Stimulated activated CD8-positive, alpha-beta memory T cell treated with anti-CD3 and anti-CD28 coated beads, Interleukin-15, amount 100 ng/mL, for 24 hours (primary cell): ENCODE measurements around the gene HAND1.
"Not testable (repeated sequence)": the region's sequence is repeated elsewhere in the genome, so short reads cannot be mapped to it uniquely, and the experiment has no call there.

Source experiments
- DNase-seq: peaks from one replicate; pipeline ENCODE4 v3.0.0-alpha.2; 2020; ENCODE audit warnings: low read depth

The HAND1 gene

GRCh38 chr5:154478224-154478565 is at the start of gene HAND1:
TSS of gene HAND1 (minus strand) at chr5:154478227. CDS start at chr5:154478008, 219 bp downstream.
- no peak for DNase-seq

- no peak for DNase-seq
Measured at GRCh38 chr5:154526231-154527226, 48.5 kb upstream of the HAND1 start.

GRCh38 chr5:154524859-154525258 is 46.8 kb upstream of the HAND1 start:
- no peak for DNase-seq

GRCh38 chr5:154524181-154524580 is 46.2 kb upstream of the HAND1 start:
- DNase-seq, result no peak

- no peak for DNase-seq
Measured at GRCh38 chr5:154523709-154524108, 45.7 kb upstream of the HAND1 start.

- DNase-seq, result no peak
Measured at GRCh38 chr5:154523104-154523503, 45.1 kb upstream of the HAND1 start.

- no peak for DNase-seq
Measured at GRCh38 chr5:154522284-154522683, 44.3 kb upstream of the HAND1 start.

- DNase-seq, result no peak
Measured at GRCh38 chr5:154521756-154522155, 43.7 kb upstream of the HAND1 start.

- no peak for DNase-seq
Measured at GRCh38 chr5:154520861-154521453, 42.9 kb upstream of the HAND1 start.

GRCh38 chr5:154519359-154519758 is 41.3 kb upstream of the HAND1 start:
- no peak for DNase-seq

- DNase-seq, result no peak
Measured at GRCh38 chr5:154518438-154518867, 40.4 kb upstream of the HAND1 start.

- DNase-seq, result no peak
Measured at GRCh38 chr5:154517810-154518437, 39.9 kb upstream of the HAND1 start.

- no peak for DNase-seq
Measured at GRCh38 chr5:154517181-154517580, 39.2 kb upstream of the HAND1 start.

- no peak for DNase-seq
Measured at GRCh38 chr5:154516475-154516874, 38.4 kb upstream of the HAND1 start.

- DNase-seq, result not testable (repeated sequence)
Measured at GRCh38 chr5:154515488-154515887, 37.5 kb upstream of the HAND1 start.

GRCh38 chr5:154514331-154514730 is 36.3 kb upstream of the HAND1 start:
- DNase-seq, result no peak

- DNase-seq, result no peak
Measured at GRCh38 chr5:154513669-154514084, 35.6 kb upstream of the HAND1 start.

GRCh38 chr5:154511984-154512383 is 34.0 kb upstream of the HAND1 start:
- DNase-seq, result no peak

- no peak for DNase-seq
Measured at GRCh38 chr5:154509784-154510555, 31.9 kb upstream of the HAND1 start.

- DNase-seq, result no peak
Measured at GRCh38 chr5:154508114-154508513, 30.1 kb upstream of the HAND1 start.

- DNase-seq, result no peak
Measured at GRCh38 chr5:154506716-154507080, 28.7 kb upstream of the HAND1 start.

GRCh38 chr5:154506049-154506715 is 28.2 kb upstream of the HAND1 start:
- no peak for DNase-seq
